IMR-90 (cell line): Measurements from ENCODE around the gene SELENOM. TPM values are rescaled to one million over a fixed set of nuclear protein-coding genes. Genes with fewer than 3 reads are reported as not detected.

Source experiments
- ATAC-seq: fragments of 200-7000 bp; cut with Tn5 transposase; 2 replicates; pipeline ENCODE4 v1.9.1; 2020; ENCODE audit warnings: low read depth, mild to moderate bottlenecking, moderate library complexity
- BruUV-seq: library from RNA; stranded (reverse); fragments of 400-500 nt; replicated peaks from 2 replicates; lab custom pipeline; 2021; lab: Mats Ljungman, UMichigan
- CTCF ChIA-PET: fragments of 300-600 bp; formaldehyde crosslinking; extraction: SDS; loops from one replicate; lab custom pipeline; 2021; ENCODE audit warnings: antibody characterized with exemption; lab: Yijun Ruan, JAX
- POLR2A ChIA-PET: fragments of 300-600 bp; sonication (Branson Sonifier 250); formaldehyde crosslinking; loops from one replicate; lab custom pipeline; 2022; ENCODE audit warnings: antibody characterized with exemption; ENCODE audit not compliant: unreplicated experiment; lab: Charles Lee
- DNase-seq: peaks from one replicate; pipeline ENCODE4 v3.0.0; 2013
- H2AFZ ChIP-seq: replicated peaks from 2 replicates; pipeline ENCODE3; 2013; ENCODE audit warnings: low read length, mild to moderate bottlenecking; ENCODE audit not compliant: poor library complexity
- H2AK5ac ChIP-seq: 2 replicates; pipeline ENCODE4 v1.6.1; 2013; ENCODE audit warnings: low read depth, low read length, inconsistent platforms
- H2AK9ac ChIP-seq: replicated peaks from 2 replicates; pipeline ENCODE3; 2013; ENCODE audit warnings: mild to moderate bottlenecking, low read depth, low read length, moderate library complexity; ENCODE audit not compliant: poor library complexity
- H2BK120ac ChIP-seq: 2 replicates; pipeline ENCODE4 v1.6.1; 2013; ENCODE audit warnings: low read depth, low read length, inconsistent platforms
- H2BK15ac ChIP-seq: 3 replicates; pipeline ENCODE4 v1.6.1; 2013; ENCODE audit warnings: low read depth, low read length, inconsistent platforms
- H2BK20ac ChIP-seq: 2 replicates; pipeline ENCODE4 v1.6.1; 2013; ENCODE audit warnings: low read depth, mild to moderate bottlenecking, inconsistent platforms, low read length, moderate library complexity
- H2BK5ac ChIP-seq: 2 replicates; pipeline ENCODE4 v1.6.1; 2013; ENCODE audit warnings: mild to moderate bottlenecking, low read depth, low read length, inconsistent platforms; ENCODE audit not compliant: poor library complexity, severe bottlenecking
- H3K14ac ChIP-seq: replicated peaks from 2 replicates; pipeline ENCODE4 v1.6.1; 2013; ENCODE audit warnings: low read depth, low read length, inconsistent platforms
- H3K18ac ChIP-seq: 2 replicates; pipeline ENCODE4 v1.6.1; 2013; ENCODE audit warnings: low read depth, low read length, control low read depth
- H3K23ac ChIP-seq: 2 replicates; pipeline ENCODE4 v1.6.1; 2013; ENCODE audit warnings: low read depth, low read length, inconsistent platforms
- H3K27ac ChIP-seq: 2 replicates; pipeline ENCODE4 v1.5.1; 2013; ENCODE audit warnings: mild to moderate bottlenecking, control low read depth, low read length; ENCODE audit not compliant: insufficient read depth
- H3K27me3 ChIP-seq: 2 replicates; pipeline ENCODE4 v1.6.1; 2013; ENCODE audit warnings: low read length; ENCODE audit not compliant: control insufficient read depth, insufficient read depth
- H3K36me3 ChIP-seq: 2 replicates; pipeline ENCODE4 v1.6.1; 2013; ENCODE audit warnings: low read length, mixed read lengths; ENCODE audit not compliant: control insufficient read depth, insufficient read depth
- H3K4ac ChIP-seq: 2 replicates; pipeline ENCODE4 v1.6.1; 2013; ENCODE audit warnings: low read depth, low read length, inconsistent platforms
- H3K4me1 ChIP-seq: 2 replicates; pipeline ENCODE4 v1.6.1; 2013; ENCODE audit warnings: low read length, mixed read lengths; ENCODE audit not compliant: control insufficient read depth, insufficient read depth
- H3K4me2 ChIP-seq: 2 replicates; pipeline ENCODE4 v1.6.1; 2013; ENCODE audit warnings: low read depth, mild to moderate bottlenecking, control low read depth, low read length, moderate library complexity
- H3K4me3 ChIP-seq: 2 replicates; pipeline ENCODE4 v1.5.1; 2013; ENCODE audit warnings: low read depth, mild to moderate bottlenecking, control low read depth, low read length, moderate library complexity; ENCODE audit not compliant: insufficient read depth
- H3K56ac ChIP-seq: 2 replicates; pipeline ENCODE4 v1.6.1; 2013; ENCODE audit warnings: low read length, inconsistent platforms; ENCODE audit not compliant: insufficient read depth; ENCODE audit errors: extremely low read depth
- H3K79me1 ChIP-seq, 2 experiments: 2 replicates each; pipeline ENCODE4 v1.6.1; 2013; ENCODE audit warnings: low read length in 2 of 2, inconsistent platforms in 1 of 2, low read depth in 1 of 2
- H3K9ac ChIP-seq: 2 replicates; pipeline ENCODE4 v1.6.1; 2013; ENCODE audit warnings: low read depth, low read length, control low read depth
- H3K9me1 ChIP-seq: 2 replicates; pipeline ENCODE4 v1.6.1; 2013; ENCODE audit warnings: low read length, inconsistent platforms; ENCODE audit not compliant: insufficient read depth
- H3K9me3 ChIP-seq: 2 replicates; pipeline ENCODE4 v1.6.1; 2013; ENCODE audit warnings: low read length; ENCODE audit not compliant: control insufficient read depth, insufficient read depth
- H4K20me1 ChIP-seq: 2 replicates; pipeline ENCODE4 v1.6.1; 2013; ENCODE audit warnings: low read length, inconsistent platforms; ENCODE audit not compliant: insufficient read depth
- H4K5ac ChIP-seq: 2 replicates; pipeline ENCODE4 v1.6.1; 2013; ENCODE audit warnings: mild to moderate bottlenecking, low read depth, low read length, control low read depth
- H4K8ac ChIP-seq, 2 experiments: 2 replicates each; pipeline ENCODE4 v1.6.1; 2013; ENCODE audit warnings: low read depth in 2 of 2, low read length in 2 of 2, control low read depth in 1 of 2, inconsistent platforms in 1 of 2
- H4K91ac ChIP-seq: 2 replicates; pipeline ENCODE4 v1.6.1; 2013; ENCODE audit warnings: low read depth, low read length, inconsistent platforms; ENCODE audit not compliant: insufficient read depth
- CHD1 ChIP-seq: IDR thresholded peaks from 2 replicates; pipeline ENCODE4 v1.6.1; 2012; ENCODE audit warnings: low read depth, low read length, improper control_type of control experiment
- MAFK ChIP-seq: IDR thresholded peaks from 2 replicates; pipeline ENCODE4 v1.6.1; 2012; ENCODE audit warnings: low read depth, low read length, improper control_type of control experiment
- WGBS, 2 experiments: methylation state at CpG; one replicate each; pipeline versions ENCODE4 v1.1.5 to v1.1.7; 2013; ENCODE audit warnings: missing lambda C conversion rate in 2 of 2; ENCODE audit not compliant: insufficient read length in 1 of 2; ENCODE audit errors: extremely low coverage in 2 of 2; 5-methylcytosine and 5-hydroxymethylcytosine counted together
- dilution Hi-C: fragments of 300-500 bp; cut with HindIII; formaldehyde crosslinking; loops from one replicate; pipeline ENCODE4 v1.14.3; 2018; ENCODE audit warnings: low sequenced_read_pairs; ENCODE audit not compliant: unreplicated experiment
- in situ Hi-C: fragments of 300-500 bp; cut with MboI; formaldehyde crosslinking; loops from 3 replicates; pipeline ENCODE4 v1.14.3; 2019; ENCODE audit warnings: low sequenced_read_pairs, inconsistent platforms, mixed read lengths
- intact Hi-C: fragments of 100-400 bp; cut with micrococcal nuclease; formaldehyde crosslinking; loops from 2 replicates; pipeline ENCODE4 v1.10.0; 2022
- polyA plus RNA-seq, 3 experiments: library from polyadenylated mRNA; depleted of rRNA; stranded (reverse); fragments of >200 nt; gene quantifications; 2 replicates each; pipeline ENCODE4 v1.2.3, GENCODE V29; 2012; ENCODE audit warnings: low replicate concordance in 1 of 3
- total RNA-seq: library from RNA; depleted of rRNA; stranded (reverse); fragments of >200 nt; gene quantifications from 2 replicates; pipeline ENCODE4 v1.2.3, GENCODE V29; 2012

Gene SELENOM
- total and polyA plus RNA-seq, 2 of the 4 experiments (the other 2 are of a cell fraction), result 46.2 to 270 TPM

GRCh38 chr22:31099841-31100761, 7.3 kb downstream of the SELENOM start:
- ChIA-PET POLR2A (no interaction called here), CTCF (no interaction called here)
- no TSS peak for BruUV-seq
- Histone ChIP-seq H2AK9ac (peak overlapping the region; percentile 58), H4K5ac (peak overlapping the region; percentile 71; the same call in 1 of the 2 replicates), H3K14ac (0 out of 2 replicates have a peak overlapping the region, but pooled peaks have one; percentile 19), H3K9me1 (peaks cover 25% of the 10 kb centered on the region), H3K23ac (no peak overlapping the region), H2BK120ac (no peak overlapping the region), H4K20me1 (peaks cover 12% of the 10 kb centered on the region; the same call in 1 of the 2 replicates), H3K9me3 (no peaks in the 10 kb centered on the region), H3K4me2 (no peak overlapping the region), H3K9ac (no peak overlapping the region), H3K36me3 (peaks cover 68% of the 10 kb centered on the region), H3K4me3 (no peak overlapping the region), H2AFZ (no peak overlapping the region), H3K27ac (peak overlapping the region; percentile 55; the same call in 1 of the 2 replicates), H3K18ac (peak overlapping the region; percentile 49; the same call in 1 of the 2 replicates), H3K4me1 (peaks cover 44% of the 10 kb centered on the region), H4K91ac (no peak overlapping the region; the same call in 1 of the 2 replicates), H3K56ac (no peak overlapping the region), H3K4ac (0 out of 2 replicates have a peak overlapping the region, but pooled peaks have one; percentile 62), H3K27me3 (no peaks in the 10 kb centered on the region), H3K79me1 (peaks cover 6 to 63% of the 10 kb centered on the region in 2 experiments; a peak in 3 of 4 replicates), H2AK5ac (peak overlapping the region; percentile 54; the same call in 1 of the 2 replicates), H2BK15ac (no peak overlapping the region), H4K8ac (peak overlapping the region in 1 of 2 experiments; percentile 25; a peak in 2 of 4 replicates), H2BK20ac (peak overlapping the region; percentile 29; the same call in 1 of the 2 replicates), H2BK5ac (peak overlapping the region; percentile 75)
- 100% methylated on average over 6 of the region's 34 CpGs; no CpG with 5 or more reads in 1 of the 2 experiments for WGBS, 2 experiments
- in situ Hi-C loops, result no loop called here
- DNase-seq (no peak), ATAC-seq (no peak)
- dilution Hi-C loops, result no loop called here
- TF ChIP-seq CHD1 (no peak), MAFK (no peak)
- intact Hi-C loops, result loop anchor here (1.0 kb wide), 1 partner anchor 19 kb away; the partner anchor contains the start of gene SMTN
